PC-3 (cell line): ENCODE data around the gene CALM3. TPM values are rescaled to one million over a fixed set of nuclear protein-coding genes. Genes with fewer than 3 reads are reported as not detected.
"Not testable (repeated sequence)": the region's sequence is repeated elsewhere in the genome, so short reads cannot be mapped to it uniquely, and the experiment has no call there.

Experiments
- ATAC-seq: fragments of 200-7000 bp; cut with Tn5 transposase; 2 replicates; pipeline ENCODE4 v1.9.1; 2020; ENCODE audit warnings: mild to moderate bottlenecking, moderate library complexity
- BruUV-seq: library from RNA; stranded (reverse); fragments of 400-500 nt; replicated peaks from 2 replicates; lab custom pipeline; 2021; lab: Mats Ljungman, UMichigan
- CTCF ChIA-PET: fragments of 300-600 bp; sonication (Branson Sonifier 250); formaldehyde crosslinking; loops from one replicate; lab custom pipeline; 2022; ENCODE audit warnings: antibody characterized with exemption; lab: Charles Lee
- POLR2A ChIA-PET: fragments of 300-600 bp; sonication (Branson Sonifier 250); formaldehyde crosslinking; loops from one replicate; lab custom pipeline; 2022; ENCODE audit warnings: antibody characterized with exemption; ENCODE audit not compliant: unreplicated experiment; lab: Charles Lee
- DNase-seq: peaks from one replicate; pipeline ENCODE4 v3.0.0-alpha.2; 2015
- H2AFZ ChIP-seq: fragments of 300-600 bp; sonication (generic); 2 replicates; pipeline ENCODE4 v1.6.0; 2016; ENCODE audit warnings: antibody characterized with exemption, low read length
- H3F3A ChIP-seq: fragments of 300-600 bp; sonication (generic); one replicate; pipeline ENCODE4 v1.6.0; 2017; ENCODE audit warnings: antibody characterized with exemption, low read length, control low read depth, mild to moderate bottlenecking; ENCODE audit not compliant: unreplicated experiment
- H3K27ac ChIP-seq: fragments of 300-600 bp; sonication (generic); 2 replicates; pipeline ENCODE4 v1.5.1; 2016; ENCODE audit warnings: mild to moderate bottlenecking, low read length
- H3K27me3 ChIP-seq: fragments of 300-600 bp; sonication (generic); 2 replicates; pipeline ENCODE4 v1.6.1; 2016; ENCODE audit warnings: low read length, mixed read lengths
- H3K36me3 ChIP-seq: fragments of 300-600 bp; sonication (generic); 2 replicates; pipeline ENCODE4 v1.6.1; 2016; ENCODE audit warnings: low read depth, mixed run types, low read length, mixed read lengths
- H3K4me1 ChIP-seq: fragments of 300-600 bp; sonication (generic); 2 replicates; pipeline ENCODE4 v1.5.1; 2016; ENCODE audit warnings: low read length; ENCODE audit not compliant: insufficient read depth
- H3K4me2 ChIP-seq: fragments of 300-600 bp; sonication (generic); 2 replicates; pipeline ENCODE4 v1.6.0; 2016; ENCODE audit warnings: low read length
- H3K4me3 ChIP-seq: fragments of 300-600 bp; sonication (generic); 2 replicates; pipeline ENCODE4 v1.5.1; 2016; ENCODE audit warnings: mild to moderate bottlenecking, low read length, mixed read lengths
- H3K79me2 ChIP-seq: fragments of 300-600 bp; sonication (generic); 2 replicates; pipeline ENCODE4 v1.6.1; 2017; ENCODE audit warnings: low read length, mixed read lengths
- H3K9ac ChIP-seq: fragments of 300-600 bp; sonication (generic); 2 replicates; pipeline ENCODE4 v1.6.0; 2016; ENCODE audit warnings: mild to moderate bottlenecking, low read length
- H3K9me2 ChIP-seq: fragments of 300-600 bp; sonication (generic); replicated peaks from 2 replicates; pipeline ENCODE4 v1.6.1; 2016; ENCODE audit warnings: mixed run types, low read length, mixed read lengths
- H3K9me3 ChIP-seq: fragments of 300-600 bp; sonication (generic); 2 replicates; pipeline ENCODE4 v1.6.1; 2016; ENCODE audit warnings: low read length, mixed read lengths
- H4K20me1 ChIP-seq: fragments of 300-600 bp; sonication (generic); 2 replicates; pipeline ENCODE4 v1.6.1; 2016; ENCODE audit warnings: low read length, mixed read lengths
- EZH2 ChIP-seq: fragments of 300-600 bp; sonication (generic); IDR thresholded peaks from one replicate; pipeline ENCODE4 v1.6.1; 2017; ENCODE audit warnings: antibody characterized with exemption, mild to moderate bottlenecking, low read length; ENCODE audit not compliant: unreplicated experiment
- EZH2phosphoT487 ChIP-seq: fragments of 300-600 bp; sonication (generic); IDR thresholded peaks from 2 replicates; pipeline ENCODE4 v1.6.1; 2018; ENCODE audit warnings: mild to moderate bottlenecking, antibody characterized with exemption, low read length, borderline replicate concordance
- intact Hi-C: fragments of 100-400 bp; cut with micrococcal nuclease; formaldehyde crosslinking; loops from 2 replicates; pipeline ENCODE4 v1.9.0; 2023
- total RNA-seq: library from RNA; depleted of rRNA; stranded (reverse); fragments of >200 nt; gene quantifications from 2 replicates; pipeline ENCODE4 v1.2.3, GENCODE V29; 2014
- TF ChIP-seq, protein P1 (sequence below): fragments of 300-600 bp; sonication (generic); conservative IDR thresholded peaks from 2 replicates; pipeline ENCODE4 v1.5.1; 2017; ENCODE audit warnings: antibody characterized with exemption, low read depth, mild to moderate bottlenecking, low read length

The CALM3 gene
- total RNA-seq, 1 experiment from 2014 or later: 160 TPM

DNA sequence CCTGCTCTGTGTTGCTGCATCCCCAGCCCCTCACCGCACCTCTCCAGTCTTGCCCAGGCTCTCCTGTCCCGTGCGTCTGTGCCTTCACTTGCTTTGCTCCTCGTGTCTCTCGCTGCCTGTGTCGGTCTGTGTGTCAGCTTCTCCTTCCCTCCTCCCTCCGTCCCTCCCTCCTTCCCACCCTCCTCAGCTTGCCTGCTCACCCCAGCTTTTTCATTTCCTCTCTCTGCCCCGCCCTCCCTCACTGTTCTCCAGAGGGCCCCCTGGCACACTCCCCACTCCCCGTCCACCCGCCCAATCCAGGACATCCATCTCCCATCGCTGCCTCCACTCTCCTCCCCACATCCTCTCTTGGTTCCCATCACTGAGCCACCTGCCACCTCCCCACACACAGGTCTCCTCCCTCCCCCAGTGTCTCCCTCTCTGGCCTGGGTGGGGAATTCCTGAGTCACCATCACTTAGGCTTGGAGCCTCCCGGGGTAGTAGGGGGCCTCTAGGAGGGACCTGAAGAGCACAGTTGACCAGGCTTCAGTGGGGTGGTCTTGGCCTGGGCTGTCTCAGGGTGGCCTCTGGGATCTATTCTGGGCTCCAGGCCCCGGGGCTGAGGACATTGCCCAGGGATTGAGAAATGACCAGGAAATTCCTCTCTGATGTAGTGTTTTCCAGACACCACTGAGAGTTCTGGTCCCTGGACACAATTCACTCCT lies 24.0 kb downstream of the CALM3 start, which contains the start of gene PTGIR:
PTGIR (minus strand) TSS at position 132 of the 704 bp plus-strand sequence. CDS start 864 bp downstream, outside the sequence.
- DNase-seq (no peak), ATAC-seq (no peak; the same call in 1 of the 2 replicates)
- Histone ChIP-seq H2AFZ (no peak within 1 kb of the TSS), H3K4me1 (no peaks in the 10 kb centered on the region), H3K79me2 (no peaks in the 10 kb centered on the region), H3K9me3 (no peaks in the 10 kb centered on the region), H3F3A (no peaks in the 10 kb centered on the region), H3K27me3 (no peaks in the 10 kb centered on the region), H3K27ac (no peak within 1 kb of the TSS), H3K36me3 (no peaks in the 10 kb centered on the region), H3K4me2 (no peak within 1 kb of the TSS), H4K20me1 (no peaks in the 10 kb centered on the region), H3K9me2 (no peaks in the 10 kb centered on the region), H3K9ac (no peak within 1 kb of the TSS), H3K4me3 (no peak within 1 kb of the TSS)
- BruUV-seq: no TSS peak
- intact Hi-C loops: no loop called here
- TF ChIP-seq, protein P1, sequence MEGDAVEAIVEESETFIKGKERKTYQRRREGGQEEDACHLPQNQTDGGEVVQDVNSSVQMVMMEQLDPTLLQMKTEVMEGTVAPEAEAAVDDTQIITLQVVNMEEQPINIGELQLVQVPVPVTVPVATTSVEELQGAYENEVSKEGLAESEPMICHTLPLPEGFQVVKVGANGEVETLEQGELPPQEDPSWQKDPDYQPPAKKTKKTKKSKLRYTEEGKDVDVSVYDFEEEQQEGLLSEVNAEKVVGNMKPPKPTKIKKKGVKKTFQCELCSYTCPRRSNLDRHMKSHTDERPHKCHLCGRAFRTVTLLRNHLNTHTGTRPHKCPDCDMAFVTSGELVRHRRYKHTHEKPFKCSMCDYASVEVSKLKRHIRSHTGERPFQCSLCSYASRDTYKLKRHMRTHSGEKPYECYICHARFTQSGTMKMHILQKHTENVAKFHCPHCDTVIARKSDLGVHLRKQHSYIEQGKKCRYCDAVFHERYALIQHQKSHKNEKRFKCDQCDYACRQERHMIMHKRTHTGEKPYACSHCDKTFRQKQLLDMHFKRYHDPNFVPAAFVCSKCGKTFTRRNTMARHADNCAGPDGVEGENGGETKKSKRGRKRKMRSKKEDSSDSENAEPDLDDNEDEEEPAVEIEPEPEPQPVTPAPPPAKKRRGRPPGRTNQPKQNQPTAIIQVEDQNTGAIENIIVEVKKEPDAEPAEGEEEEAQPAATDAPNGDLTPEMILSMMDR: no peak
- TF ChIP-seq EZH2phosphoT487 (no peak), EZH2 (no peak)
- CTCF ChIA-PET: no interaction called here
- POLR2A ChIA-PET: no interaction called here

DNA sequence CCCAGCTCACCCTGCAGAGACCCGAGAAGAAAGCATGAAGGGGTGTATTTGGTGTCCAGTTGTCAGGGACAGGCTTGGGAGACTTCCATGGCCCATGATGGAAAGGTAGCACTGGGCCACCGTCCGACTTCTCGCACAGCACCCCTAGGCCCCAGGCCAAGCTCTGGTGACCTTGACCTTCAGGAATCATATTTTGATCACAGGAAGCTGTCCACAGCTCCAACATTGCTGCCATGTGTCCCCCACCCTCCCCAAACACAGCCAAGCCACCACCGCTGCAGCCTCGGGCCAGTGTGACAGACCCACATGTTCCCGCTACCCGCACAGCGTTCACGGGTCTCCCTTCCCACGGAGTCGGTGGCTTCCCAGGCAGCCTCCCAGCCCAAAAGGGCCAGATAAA lies 24.6 kb downstream of the CALM3 start:
- TF ChIP-seq EZH2phosphoT487 (no peak), EZH2 (no peak)
- TF ChIP-seq, protein P1: no peak
- H3K27me3 ChIP-seq: no peaks in the 10 kb centered on the region
- H3K27ac ChIP-seq: no peak overlapping the region
- H2AFZ ChIP-seq: no peak overlapping the region
- H3K4me2 ChIP-seq: no peak overlapping the region
- H4K20me1 ChIP-seq: no peaks in the 10 kb centered on the region
- H3K79me2 ChIP-seq: no peaks in the 10 kb centered on the region
- CTCF ChIA-PET: no interaction called here
- no peak overlapping the region for H3K9ac ChIP-seq
- POLR2A ChIA-PET: no interaction called here
- no peaks in the 10 kb centered on the region for H3K9me2 ChIP-seq
- no peaks in the 10 kb centered on the region for H3K9me3 ChIP-seq
- BruUV-seq: no TSS peak
- DNase-seq (no peak), ATAC-seq (no peak)
- no peaks in the 10 kb centered on the region for H3K36me3 ChIP-seq
- no peaks in the 10 kb centered on the region for H3K4me1 ChIP-seq
- H3K4me3 ChIP-seq: no peak overlapping the region
- intact Hi-C loops: no loop called here
- no peaks in the 10 kb centered on the region for H3F3A ChIP-seq

DNA sequence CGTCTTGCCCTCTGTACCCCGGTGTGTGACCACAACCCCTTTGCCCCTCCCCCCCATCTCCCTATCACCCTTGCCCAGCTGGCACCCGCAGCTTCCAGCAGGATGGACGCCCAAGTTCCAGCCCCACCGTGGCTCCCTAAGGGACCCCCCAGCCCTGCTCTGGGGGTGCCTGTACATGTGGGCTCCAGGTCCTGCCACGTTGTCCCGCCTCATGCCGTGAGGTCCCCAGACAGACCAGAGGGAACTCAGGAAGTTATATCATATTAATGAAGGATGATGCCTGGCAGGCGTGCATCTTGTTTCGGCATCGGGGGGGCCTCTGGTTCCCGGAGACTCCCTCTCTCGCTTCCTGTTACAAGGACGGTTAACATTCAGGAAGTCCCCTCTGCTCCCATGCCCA lies 25.3 kb downstream of the CALM3 start:
- H2AFZ ChIP-seq: no peak overlapping the region
- no peak for DNase-seq
- no peaks in the 10 kb centered on the region for H3K36me3 ChIP-seq
- H3K4me3 ChIP-seq: no peak overlapping the region
- ChIA-PET POLR2A (no interaction called here), CTCF (no interaction called here)
- no peak overlapping the region for H3K27ac ChIP-seq
- H3F3A ChIP-seq: no peaks in the 10 kb centered on the region
- H4K20me1 ChIP-seq: no peaks in the 10 kb centered on the region
- no peaks in the 10 kb centered on the region for H3K9me2 ChIP-seq
- BruUV-seq: no TSS peak
- TF ChIP-seq, protein P1: no peak
- TF ChIP-seq EZH2phosphoT487: no peak
- no peak for TF ChIP-seq EZH2
- intact Hi-C loops: no loop called here
- no peaks in the 10 kb centered on the region for H3K4me1 ChIP-seq
- no peaks in the 10 kb centered on the region for H3K9me3 ChIP-seq
- H3K9ac ChIP-seq: no peak overlapping the region
- H3K79me2 ChIP-seq: no peaks in the 10 kb centered on the region
- no peak for ATAC-seq
- H3K27me3 ChIP-seq: no peaks in the 10 kb centered on the region
- no peak overlapping the region for H3K4me2 ChIP-seq

DNA sequence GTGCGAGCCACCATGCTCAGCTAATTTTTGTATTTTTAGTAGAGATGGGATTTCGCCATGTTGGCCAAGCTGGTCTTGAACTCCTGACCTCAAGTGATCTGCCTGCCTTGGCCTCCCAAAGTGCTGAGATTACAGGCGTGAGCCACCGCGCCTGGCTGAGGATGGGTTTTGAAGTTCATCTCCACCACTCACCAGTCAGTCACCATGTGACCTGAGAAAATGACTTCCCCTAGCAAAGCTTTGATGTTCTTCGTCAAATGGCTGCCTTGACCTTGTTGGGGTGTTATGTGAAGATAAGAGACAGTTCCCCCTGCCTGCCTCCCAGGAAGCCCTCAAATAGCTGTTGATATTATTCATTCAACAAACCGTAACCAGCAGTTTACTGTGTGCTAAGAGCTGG lies 27.8 kb downstream of the CALM3 start:
- H3K9ac ChIP-seq, BruUV-seq, DNase-seq, CTCF ChIA-PET, H3K36me3 ChIP-seq, POLR2A ChIA-PET, intact Hi-C loops, H2AFZ ChIP-seq, H3K79me2 ChIP-seq, ATAC-seq, H3K27me3 ChIP-seq, H3K4me2 ChIP-seq, H3F3A ChIP-seq, H4K20me1 ChIP-seq, H3K9me2 ChIP-seq, H3K4me3 ChIP-seq, H3K4me1 ChIP-seq, H3K27ac ChIP-seq, H3K9me3 ChIP-seq: not testable (repeated sequence)
